Sigmoid colon (tissue), 3 donors: ENCODE results near the gene SPTBN1.
"Not testable (repeated sequence)": the region's sequence is repeated elsewhere in the genome, so short reads cannot be mapped to it uniquely, and the experiment has no call there.

Experiments used
- POLR2A ChIP-seq, 2 donors: fragments of 450-650 bp; IDR thresholded peaks; one replicate each; pipeline ENCODE4 v1.6.1; 2016; ENCODE audit warnings: antibody characterized with exemption in 2 of 2, mild to moderate bottlenecking in 2 of 2, moderate library complexity in 2 of 2
- TF ChIP-seq, protein P1 (sequence below), 4 experiments: fragments of 450-650 bp in 3 of 4; fragments of 200-600 bp in 1 of 4; IDR thresholded peaks; one replicate each; pipeline ENCODE4 v1.5.1; 2016 to 2019; ENCODE audit warnings: antibody characterized with exemption in 4 of 4, mild to moderate bottlenecking in 3 of 4, moderate library complexity in 2 of 4

DNA sequence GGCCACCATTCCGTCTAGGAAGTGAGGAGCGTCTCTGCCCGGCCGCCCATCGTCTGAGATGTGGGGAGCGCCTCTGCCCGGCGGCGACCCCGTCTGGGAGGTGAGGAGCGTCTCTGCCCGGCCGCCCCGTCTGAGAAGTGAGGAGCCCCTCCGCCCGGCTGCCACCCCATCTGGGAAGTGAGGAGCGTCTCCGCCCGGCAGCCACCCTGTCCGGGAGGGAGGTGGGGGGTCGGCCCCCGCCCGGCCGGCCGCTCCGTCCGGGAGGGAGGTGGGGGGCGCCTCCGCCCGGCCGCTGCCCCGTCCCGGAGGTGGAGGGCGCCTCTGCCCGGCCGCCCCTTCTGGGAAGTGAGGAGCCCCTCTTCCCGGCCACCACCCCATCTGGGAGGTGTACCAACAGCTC lies 242.8 kb downstream of the SPTBN1 start:
- TF ChIP-seq, protein P1, sequence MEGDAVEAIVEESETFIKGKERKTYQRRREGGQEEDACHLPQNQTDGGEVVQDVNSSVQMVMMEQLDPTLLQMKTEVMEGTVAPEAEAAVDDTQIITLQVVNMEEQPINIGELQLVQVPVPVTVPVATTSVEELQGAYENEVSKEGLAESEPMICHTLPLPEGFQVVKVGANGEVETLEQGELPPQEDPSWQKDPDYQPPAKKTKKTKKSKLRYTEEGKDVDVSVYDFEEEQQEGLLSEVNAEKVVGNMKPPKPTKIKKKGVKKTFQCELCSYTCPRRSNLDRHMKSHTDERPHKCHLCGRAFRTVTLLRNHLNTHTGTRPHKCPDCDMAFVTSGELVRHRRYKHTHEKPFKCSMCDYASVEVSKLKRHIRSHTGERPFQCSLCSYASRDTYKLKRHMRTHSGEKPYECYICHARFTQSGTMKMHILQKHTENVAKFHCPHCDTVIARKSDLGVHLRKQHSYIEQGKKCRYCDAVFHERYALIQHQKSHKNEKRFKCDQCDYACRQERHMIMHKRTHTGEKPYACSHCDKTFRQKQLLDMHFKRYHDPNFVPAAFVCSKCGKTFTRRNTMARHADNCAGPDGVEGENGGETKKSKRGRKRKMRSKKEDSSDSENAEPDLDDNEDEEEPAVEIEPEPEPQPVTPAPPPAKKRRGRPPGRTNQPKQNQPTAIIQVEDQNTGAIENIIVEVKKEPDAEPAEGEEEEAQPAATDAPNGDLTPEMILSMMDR (IDR thresholded peaks at IDR 0.05): not testable (repeated sequence)
- not testable (repeated sequence) for TF ChIP-seq POLR2A (IDR thresholded peaks at IDR 0.05)
